ENCODE data around the gene LRRN4CL.

The LRRN4CL gene

DNA sequence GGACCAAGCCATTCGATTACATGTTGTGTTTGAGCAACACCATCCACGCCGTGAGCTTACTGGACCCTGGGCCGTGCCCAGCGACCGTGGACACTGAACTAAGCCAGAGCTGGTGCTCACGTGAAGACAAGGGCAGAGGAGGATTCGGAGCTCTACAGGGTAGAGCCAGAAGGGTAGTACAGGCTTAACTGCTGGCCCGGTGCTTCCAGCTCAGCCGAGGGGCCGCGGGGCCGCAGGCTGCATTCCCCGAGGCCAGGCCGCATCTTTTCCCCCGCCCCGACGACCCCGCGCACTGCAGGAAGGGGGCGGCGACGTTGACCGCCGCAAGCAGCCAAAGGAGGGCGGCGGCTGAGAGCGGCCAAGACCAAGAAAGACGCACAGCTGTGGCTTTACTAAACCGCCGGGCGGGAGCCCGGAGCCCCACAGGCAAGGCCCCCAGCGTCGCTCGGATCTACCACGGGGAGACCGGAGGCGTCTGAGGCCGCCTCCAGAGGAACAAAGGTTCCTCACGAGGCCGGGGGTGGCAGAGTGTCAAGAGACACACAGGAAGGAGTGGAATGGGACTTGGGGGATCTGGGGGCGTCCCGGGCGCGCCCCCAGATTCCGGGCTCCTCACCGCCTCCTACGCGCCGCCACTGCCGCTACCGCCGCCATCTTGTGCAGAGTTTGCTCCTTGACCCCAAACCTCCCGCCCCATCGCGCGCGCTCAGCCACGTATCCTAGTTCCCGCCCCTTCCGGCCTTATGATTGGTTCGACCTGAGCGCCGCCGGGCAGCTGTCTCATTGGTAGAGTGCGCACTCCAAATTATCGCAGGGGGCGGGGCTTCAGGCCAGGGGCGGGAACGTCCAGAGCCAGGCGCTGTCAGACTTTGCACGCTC is 43.1 kb downstream of the LRRN4CL start, which contains the start of gene GANAB:
Gene GANAB (minus strand): TSS at position 668 of the 879 bp plus-strand sequence. CDS start 14 bp downstream, at position 654.
- peak; percentile 98 for DNase-seq

DNA sequence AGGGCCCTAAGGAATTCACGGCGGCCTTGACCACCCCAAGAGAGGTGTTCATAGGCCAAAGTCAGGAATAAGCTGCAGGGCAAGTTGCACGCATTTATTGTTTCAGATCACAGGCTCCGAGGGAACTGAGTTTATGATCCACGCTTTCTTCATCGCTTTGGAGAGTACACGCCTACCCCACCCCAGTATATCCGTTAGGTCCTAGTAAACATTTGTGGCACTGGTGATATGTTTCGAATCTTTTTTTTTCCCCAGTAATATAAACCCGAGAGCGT is 43.7 kb downstream of the LRRN4CL start:
- no peak for DNase-seq

GRCh38 chr11:62644220-62644619 is 45.1 kb downstream of the LRRN4CL start:
- no peak for DNase-seq
